ENCODE measurements around the gene CHIT1.
"Not testable (repeated sequence)": the region's sequence is repeated elsewhere in the genome, so short reads cannot be mapped to it uniquely, and the experiment has no call there.

CHIT1 gene

GRCh38 chr1:203229471-203230135 lies at the start of gene CHIT1:
TSS of gene CHIT1 (minus strand) at chr1:203229673. CDS start at chr1:203229636, 37 bp downstream.
- no peak for DNase-seq (ENCODE audit: low spot score)

- DNase-seq (ENCODE audit: low spot score): no peak
Measured at GRCh38 chr1:203278885-203279406, 49.5 kb upstream of the CHIT1 start.

- DNase-seq (ENCODE audit: low spot score): no peak
Measured at GRCh38 chr1:203278082-203278884, 48.8 kb upstream of the CHIT1 start.

GRCh38 chr1:203276916-203277545 lies 47.6 kb upstream of the CHIT1 start:
- DNase-seq (ENCODE audit: low spot score): no peak

GRCh38 chr1:203276408-203276807 lies 46.9 kb upstream of the CHIT1 start:
- no peak for DNase-seq (ENCODE audit: low spot score)

GRCh38 chr1:203275656-203276272 lies 46.3 kb upstream of the CHIT1 start:
- no peak for DNase-seq (ENCODE audit: low spot score)

- DNase-seq (ENCODE audit: low spot score): no peak
Measured at GRCh38 chr1:203274603-203275381, 45.3 kb upstream of the CHIT1 start.

GRCh38 chr1:203273869-203274602 lies 44.6 kb upstream of the CHIT1 start:
- DNase-seq (ENCODE audit: low spot score): no peak

GRCh38 chr1:203273206-203273868 lies 43.9 kb upstream of the CHIT1 start:
- DNase-seq (ENCODE audit: low spot score): peak; percentile 53

- no peak for DNase-seq (ENCODE audit: low spot score)
Measured at GRCh38 chr1:203272633-203273205, 43.2 kb upstream of the CHIT1 start.

GRCh38 chr1:203271962-203272632 lies 42.6 kb upstream of the CHIT1 start:
- DNase-seq (ENCODE audit: low spot score): no peak

- no peak for DNase-seq (ENCODE audit: low spot score)
Measured at GRCh38 chr1:203271018-203271743, 41.7 kb upstream of the CHIT1 start.

GRCh38 chr1:203270448-203270847 lies 41.0 kb upstream of the CHIT1 start:
- DNase-seq (ENCODE audit: low spot score): no peak

GRCh38 chr1:203269654-203270020 lies 40.2 kb upstream of the CHIT1 start:
- DNase-seq (ENCODE audit: low spot score): no peak

GRCh38 chr1:203268901-203269653 lies 39.6 kb upstream of the CHIT1 start:
- peak; percentile 70 for DNase-seq (ENCODE audit: low spot score)

- no peak for DNase-seq (ENCODE audit: low spot score)
Measured at GRCh38 chr1:203267912-203268311, 38.4 kb upstream of the CHIT1 start.

- DNase-seq (ENCODE audit: low spot score): peak; percentile 73
Measured at GRCh38 chr1:203267347-203267846, 37.9 kb upstream of the CHIT1 start.

- DNase-seq (ENCODE audit: low spot score): not testable (repeated sequence)
Measured at GRCh38 chr1:203266140-203266539, 36.7 kb upstream of the CHIT1 start.

All from HuH-7.5 (cell line).